Measurements from ENCODE around the gene NCKAP5.

DNA sequence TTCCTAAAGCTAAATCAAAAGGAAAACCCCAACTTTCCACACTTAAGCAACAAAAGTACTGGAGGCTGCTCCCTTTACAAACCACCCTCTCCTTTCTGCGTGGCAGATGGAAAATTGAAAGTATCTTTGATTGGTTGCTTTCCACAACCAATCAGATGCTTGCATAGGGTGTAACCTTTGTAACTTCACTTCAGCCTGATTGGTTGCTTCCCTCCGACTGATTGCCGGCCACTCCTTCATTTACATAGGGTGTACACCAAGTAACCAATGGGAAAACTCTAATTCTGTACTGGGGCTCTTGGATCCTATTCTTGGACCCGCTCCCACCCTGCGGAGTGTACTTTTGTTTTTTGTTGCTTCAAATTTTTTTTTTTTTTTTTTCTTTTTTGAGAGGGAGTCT lies 297.7 kb downstream of the NCKAP5 start:
- TF ChIP-seq, protein P1, sequence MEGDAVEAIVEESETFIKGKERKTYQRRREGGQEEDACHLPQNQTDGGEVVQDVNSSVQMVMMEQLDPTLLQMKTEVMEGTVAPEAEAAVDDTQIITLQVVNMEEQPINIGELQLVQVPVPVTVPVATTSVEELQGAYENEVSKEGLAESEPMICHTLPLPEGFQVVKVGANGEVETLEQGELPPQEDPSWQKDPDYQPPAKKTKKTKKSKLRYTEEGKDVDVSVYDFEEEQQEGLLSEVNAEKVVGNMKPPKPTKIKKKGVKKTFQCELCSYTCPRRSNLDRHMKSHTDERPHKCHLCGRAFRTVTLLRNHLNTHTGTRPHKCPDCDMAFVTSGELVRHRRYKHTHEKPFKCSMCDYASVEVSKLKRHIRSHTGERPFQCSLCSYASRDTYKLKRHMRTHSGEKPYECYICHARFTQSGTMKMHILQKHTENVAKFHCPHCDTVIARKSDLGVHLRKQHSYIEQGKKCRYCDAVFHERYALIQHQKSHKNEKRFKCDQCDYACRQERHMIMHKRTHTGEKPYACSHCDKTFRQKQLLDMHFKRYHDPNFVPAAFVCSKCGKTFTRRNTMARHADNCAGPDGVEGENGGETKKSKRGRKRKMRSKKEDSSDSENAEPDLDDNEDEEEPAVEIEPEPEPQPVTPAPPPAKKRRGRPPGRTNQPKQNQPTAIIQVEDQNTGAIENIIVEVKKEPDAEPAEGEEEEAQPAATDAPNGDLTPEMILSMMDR (IDR thresholded peaks at IDR 0.05; ENCODE audit: low read depth, low read length) = no peak
- TF ChIP-seq POLR2A (IDR thresholded peaks at IDR 0.05; ENCODE audit: extremely low read depth, insufficient read length) = no peak
- TF ChIP-seq, protein P2, sequence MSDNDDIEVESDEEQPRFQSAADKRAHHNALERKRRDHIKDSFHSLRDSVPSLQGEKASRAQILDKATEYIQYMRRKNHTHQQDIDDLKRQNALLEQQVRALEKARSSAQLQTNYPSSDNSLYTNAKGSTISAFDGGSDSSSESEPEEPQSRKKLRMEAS (IDR thresholded peaks at IDR 0.05; ENCODE audit: low read depth, low read length) = no peak
- no peak for TF ChIP-seq MYC (IDR thresholded peaks at IDR 0.05; ENCODE audit: low read depth, low read length)

Data from NB4 (cell line).